LNCAP (cell line): ENCODE measurements around the gene IDI2.

Experiments used
- TF ChIP-seq, protein P1 (sequence below): fragments of 450-650 bp; IDR thresholded peaks from 2 replicates; pipeline ENCODE4 v1.5.1; 2017; ENCODE audit warnings: mild to moderate bottlenecking

Gene IDI2

DNA sequence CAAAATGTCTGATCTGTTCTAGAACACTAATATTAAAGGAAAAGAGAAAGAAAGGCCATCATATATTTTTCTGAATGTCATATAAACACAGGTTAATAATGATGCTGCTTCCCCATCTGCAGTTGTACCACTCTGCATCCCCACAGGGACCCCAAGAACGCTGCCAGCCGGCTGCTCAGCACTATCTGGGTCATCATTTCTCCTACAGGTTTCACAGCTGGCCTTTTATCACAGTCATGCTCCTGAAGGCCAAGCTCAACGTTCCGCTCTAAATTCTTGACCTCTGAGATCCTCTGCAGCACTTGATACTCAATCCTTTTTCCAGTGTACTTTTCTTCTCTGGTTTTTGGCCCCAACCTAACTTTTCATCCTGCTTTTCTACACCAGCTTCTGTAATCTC, 18.5 kb upstream of the IDI2 start:
- TF ChIP-seq, protein P1, sequence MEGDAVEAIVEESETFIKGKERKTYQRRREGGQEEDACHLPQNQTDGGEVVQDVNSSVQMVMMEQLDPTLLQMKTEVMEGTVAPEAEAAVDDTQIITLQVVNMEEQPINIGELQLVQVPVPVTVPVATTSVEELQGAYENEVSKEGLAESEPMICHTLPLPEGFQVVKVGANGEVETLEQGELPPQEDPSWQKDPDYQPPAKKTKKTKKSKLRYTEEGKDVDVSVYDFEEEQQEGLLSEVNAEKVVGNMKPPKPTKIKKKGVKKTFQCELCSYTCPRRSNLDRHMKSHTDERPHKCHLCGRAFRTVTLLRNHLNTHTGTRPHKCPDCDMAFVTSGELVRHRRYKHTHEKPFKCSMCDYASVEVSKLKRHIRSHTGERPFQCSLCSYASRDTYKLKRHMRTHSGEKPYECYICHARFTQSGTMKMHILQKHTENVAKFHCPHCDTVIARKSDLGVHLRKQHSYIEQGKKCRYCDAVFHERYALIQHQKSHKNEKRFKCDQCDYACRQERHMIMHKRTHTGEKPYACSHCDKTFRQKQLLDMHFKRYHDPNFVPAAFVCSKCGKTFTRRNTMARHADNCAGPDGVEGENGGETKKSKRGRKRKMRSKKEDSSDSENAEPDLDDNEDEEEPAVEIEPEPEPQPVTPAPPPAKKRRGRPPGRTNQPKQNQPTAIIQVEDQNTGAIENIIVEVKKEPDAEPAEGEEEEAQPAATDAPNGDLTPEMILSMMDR: no peak

DNA sequence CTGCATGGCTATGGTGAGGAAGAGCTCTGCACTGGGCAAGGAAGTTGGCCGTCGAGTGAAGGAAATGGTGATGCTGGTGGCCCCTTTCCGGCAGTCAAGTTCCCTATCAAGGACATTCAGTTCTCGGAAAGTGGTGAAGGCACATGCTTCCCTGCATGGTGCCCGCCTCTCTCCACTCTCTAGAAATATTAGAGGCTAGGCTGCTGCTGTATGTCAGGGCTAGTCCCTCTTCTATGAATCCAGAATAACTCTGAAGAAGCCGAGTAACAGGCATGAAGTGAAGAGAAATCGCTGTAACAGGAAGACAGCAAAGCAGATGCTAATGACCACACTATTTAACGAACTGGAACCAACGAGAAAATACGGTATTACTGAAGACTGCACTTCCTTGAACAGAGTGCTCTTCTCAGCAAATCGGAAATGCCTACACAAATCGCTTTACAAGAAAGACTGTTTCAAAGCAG, 17.9 kb upstream of the IDI2 start:
- TF ChIP-seq, protein P1: no peak

DNA sequence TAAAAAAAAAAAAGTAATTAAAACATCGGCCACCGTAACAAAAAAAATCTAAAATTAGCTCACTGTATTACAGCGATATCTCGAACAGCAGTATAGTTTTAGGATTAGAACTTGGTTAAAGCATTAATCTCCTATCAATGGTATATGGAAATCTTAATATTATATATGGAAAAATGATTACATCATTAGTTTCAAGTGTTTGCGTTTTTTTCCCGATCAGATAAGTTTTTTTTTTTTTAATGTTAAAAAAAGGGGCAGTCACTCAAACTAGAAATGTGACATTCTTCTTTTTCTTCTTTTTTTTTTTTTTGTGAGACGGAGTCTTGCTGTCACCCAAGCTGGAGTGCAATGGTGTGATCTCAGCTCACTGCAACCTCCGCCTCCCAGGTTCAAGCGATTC, 15.9 kb upstream of the IDI2 start:
- TF ChIP-seq, protein P1: no peak

DNA sequence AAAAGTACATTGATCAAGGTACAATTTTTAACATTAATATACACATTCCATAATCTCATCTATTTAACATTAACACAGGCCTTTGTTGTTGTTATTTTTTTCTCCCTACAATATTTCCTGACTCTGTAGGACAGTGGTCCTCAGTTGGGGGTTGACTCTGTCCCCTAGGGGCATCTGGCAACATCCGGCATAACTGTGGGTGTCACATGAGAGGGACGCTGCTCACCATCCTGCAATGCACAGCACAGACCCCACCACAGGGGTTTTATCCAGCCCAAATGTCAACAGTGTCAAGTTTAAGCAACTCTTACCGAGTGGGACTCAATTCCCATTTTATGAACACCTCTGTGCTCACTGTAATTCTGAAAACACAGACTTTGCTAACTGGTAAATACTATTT, 14.5 kb upstream of the IDI2 start:
- TF ChIP-seq, protein P1: no peak

DNA sequence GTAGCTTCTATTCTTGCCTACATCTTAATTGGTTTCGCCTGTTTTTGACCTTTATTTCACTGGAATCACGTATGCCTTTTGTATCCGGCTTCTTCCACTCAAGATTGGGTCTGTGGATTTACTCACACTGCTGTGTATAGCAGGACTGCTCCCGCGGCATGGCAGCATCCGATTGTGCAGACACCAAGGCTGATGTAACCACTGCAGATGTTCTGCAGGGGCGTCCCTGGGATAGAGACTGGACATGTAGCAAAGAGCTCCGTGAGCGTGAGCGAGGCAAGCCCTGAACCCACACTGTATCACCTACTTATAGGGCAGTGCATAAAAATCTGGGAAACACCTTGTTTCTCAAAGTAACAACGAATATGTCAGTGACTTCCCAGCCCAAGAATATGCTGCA, 11.4 kb upstream of the IDI2 start:
- TF ChIP-seq, protein P1: no peak

DNA sequence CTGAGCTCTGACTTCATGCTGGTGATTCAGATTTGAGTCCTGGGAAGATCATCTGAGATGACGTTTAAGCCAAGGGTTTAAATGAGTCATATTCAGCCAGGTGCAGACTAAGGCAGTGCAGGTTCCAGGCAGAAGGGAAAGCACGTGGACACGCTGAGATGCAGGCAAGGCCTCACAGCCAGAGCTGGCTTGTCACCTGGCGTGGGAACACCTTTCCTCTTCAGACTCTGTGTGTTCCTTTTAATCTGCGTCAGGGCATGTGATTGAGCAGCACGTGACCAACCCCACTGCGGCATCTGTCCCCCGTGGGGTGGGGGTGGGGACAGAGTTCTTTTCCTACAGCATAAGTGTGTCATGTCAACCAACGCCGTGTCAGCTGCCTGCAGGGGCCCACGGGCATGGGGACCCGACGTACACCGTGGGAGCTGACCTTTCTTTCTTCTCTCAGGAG, 10.7 kb upstream of the IDI2 start:
- TF ChIP-seq, protein P1: no peak

DNA sequence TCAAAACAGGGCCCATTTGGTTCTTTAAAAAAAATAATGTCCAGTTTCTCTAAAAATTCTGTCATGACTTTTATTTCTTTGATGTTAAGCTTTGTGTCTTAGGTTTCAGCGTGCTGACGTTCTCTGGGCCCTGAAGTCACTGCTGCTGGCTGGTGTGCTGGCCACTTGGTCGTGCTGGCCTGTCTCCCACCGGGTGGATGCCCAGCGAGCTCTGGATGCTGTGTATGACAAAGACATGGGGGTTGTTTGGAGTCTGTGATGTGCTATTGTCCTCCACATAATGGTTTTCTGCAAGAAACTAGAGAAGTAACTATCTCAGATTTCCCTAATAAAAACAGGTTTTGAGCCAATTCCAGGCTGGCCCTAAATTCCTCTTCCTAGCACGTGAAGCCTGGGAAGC, 9.5 kb upstream of the IDI2 start:
- TF ChIP-seq, protein P1: no peak

DNA sequence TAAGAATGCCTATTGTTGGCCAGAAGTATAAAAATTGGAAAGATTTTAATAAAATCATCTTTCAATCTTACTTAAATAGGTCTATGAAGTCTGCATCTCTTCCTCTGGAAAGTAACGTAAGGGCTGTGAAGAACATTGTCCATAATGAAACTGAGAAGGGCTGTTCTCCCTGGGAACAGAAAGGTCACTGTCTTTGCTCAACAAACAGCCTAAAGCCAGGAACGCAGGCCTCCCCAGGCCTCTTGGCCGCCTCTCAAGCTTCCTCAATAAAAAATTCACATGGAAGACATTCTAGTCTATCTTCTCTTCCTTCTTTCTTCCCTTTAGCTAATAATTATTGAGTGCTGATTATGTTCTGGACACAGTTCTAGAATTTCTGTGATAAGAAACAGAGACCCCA, 9.1 kb upstream of the IDI2 start:
- TF ChIP-seq, protein P1: no peak
